ENCODE results near the gene MIPOL1.
"Not testable (repeated sequence)": the region's sequence is repeated elsewhere in the genome, so short reads cannot be mapped to it uniquely, and the experiment has no call there.

The MIPOL1 gene

GRCh38 chr14:37197421-37198272, at the start of gene MIPOL1:
TSS of gene MIPOL1 (plus strand) at chr14:37197937. CDS start at chr14:37247889, 49,952 bp downstream.
- no peak for FAIRE-seq

DNA sequence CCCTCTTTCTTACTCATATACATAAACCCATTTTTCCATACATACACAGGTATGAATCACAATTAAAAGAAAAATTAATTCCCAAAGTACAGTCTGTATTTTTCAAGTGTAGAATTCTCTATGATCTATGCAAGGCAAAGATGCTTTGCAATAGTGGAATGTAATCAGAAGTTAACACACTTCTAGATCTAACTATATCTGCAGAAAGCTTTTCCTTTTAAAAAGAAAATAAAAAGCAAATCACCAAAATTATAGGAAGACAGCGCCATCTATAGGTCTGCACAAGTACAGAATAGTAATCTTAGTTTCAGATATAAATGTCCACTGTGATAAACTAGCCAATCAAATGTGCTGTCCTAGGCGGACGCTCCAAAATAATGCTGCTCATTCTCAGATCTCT, 47.3 kb upstream of the MIPOL1 start:
- FAIRE-seq, result peak; percentile 82

GRCh38 chr14:37153005-37153404, 44.7 kb upstream of the MIPOL1 start:
- no peak for FAIRE-seq

GRCh38 chr14:37153483-37153882, 44.3 kb upstream of the MIPOL1 start:
- no peak for FAIRE-seq

DNA sequence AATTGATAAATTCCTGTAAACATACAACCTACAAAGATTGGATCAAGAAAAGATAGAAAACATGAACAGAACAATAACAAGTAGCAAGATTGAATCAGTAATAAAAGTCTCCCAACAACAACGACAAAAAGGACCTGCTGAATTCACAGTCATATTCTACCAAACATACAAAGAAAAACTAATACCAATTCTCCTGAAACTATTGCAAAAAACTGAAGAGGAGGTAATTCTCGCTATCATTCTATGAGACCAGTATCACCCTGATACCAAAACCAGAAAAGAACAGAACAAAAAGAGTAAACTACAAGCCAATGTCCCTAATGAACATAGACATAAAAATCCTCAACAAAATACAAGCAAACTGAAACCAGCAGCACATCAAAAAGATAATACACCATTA, 39.8 kb upstream of the MIPOL1 start:
- FAIRE-seq, result no peak

- not testable (repeated sequence) for FAIRE-seq
These were observed 35.4 kb upstream of the MIPOL1 start for GRCh38 chr14:37162307-37162706.

DNA sequence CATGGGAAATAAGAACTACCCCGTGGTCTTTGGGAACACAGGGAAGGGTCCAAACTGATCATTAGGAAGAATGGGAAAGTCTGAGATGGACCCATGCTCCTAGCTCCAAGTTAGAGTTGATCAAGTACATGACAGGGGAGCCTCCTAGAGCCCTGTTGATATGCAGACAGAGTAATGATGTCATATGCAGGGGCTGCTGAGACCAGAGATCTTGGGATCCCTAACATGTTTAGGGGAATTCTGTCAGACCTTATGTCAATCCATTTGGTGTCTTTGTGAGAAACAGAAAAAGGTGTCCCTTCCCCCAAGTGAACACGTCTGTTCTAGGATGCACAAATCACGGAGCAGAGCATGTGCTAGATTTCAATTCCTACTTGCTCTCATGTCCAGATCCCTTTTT, 31.9 kb upstream of the MIPOL1 start:
- FAIRE-seq, result no peak

DNA sequence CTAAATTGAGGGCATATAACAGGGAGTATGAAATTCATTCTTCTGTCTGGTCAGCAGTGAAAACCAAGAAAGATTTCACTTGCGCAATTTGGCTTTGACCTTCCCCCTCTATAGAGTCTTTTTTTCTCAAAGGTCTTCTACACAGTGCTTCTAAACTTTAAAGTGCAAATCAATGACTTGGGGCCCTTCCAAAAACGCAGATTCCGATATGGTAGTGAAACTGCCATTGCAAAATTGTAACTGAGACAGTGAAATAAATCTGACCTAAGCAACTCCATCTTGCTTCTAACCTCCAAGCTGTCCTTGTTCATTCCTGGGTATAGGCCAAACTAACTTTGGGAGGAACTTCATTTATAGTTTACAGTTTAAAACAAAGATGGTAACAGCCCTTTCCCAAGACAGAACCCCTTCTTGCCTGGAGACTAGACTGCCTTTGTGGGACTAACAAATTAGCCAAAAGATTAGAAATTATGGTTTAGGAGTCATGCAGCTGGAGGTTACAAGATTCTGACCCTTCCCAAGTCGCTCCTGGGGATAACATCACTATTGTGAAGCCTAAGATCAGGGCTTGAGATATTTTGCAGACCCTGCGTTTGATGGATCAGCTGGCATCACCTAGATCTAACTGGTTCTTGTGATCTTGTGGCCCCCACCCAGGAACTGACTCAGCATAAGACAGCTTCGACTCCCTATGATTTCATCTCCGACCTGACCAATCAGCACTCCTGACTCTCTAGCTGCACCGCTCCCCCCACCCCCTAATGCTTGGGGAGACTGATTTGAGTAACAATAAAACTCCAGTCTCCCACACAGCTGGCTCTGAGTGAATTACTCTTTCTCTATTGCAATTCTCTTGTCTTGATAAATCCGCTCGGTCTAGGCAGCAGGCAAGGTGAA, 30.3 kb upstream of the MIPOL1 start:
- no peak for FAIRE-seq

GRCh38 chr14:37168721-37169120, 29.0 kb upstream of the MIPOL1 start:
- FAIRE-seq, result no peak

- no peak for FAIRE-seq
These were observed 27.5 kb upstream of the MIPOL1 start for GRCh38 chr14:37170237-37170636.

DNA sequence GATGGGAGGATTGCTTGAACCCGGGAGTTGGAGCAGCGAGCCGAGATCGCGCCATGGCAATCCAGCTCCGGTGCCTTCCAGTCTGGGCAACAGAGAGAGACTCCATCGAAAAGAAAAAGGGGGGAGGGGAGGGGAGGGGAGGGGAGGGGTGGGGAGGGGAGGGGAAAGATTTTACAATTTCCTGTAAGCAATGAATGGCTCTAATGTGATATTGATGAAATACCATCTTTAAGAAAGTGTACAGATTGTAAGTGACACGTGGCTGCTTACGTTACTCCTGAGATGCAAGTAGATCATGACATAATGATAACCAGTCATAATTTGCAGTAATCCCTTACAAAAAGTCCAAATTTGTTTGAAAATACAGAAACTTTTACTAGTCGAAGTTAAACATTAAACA, 26.7 kb upstream of the MIPOL1 start:
- no peak for FAIRE-seq

DNA sequence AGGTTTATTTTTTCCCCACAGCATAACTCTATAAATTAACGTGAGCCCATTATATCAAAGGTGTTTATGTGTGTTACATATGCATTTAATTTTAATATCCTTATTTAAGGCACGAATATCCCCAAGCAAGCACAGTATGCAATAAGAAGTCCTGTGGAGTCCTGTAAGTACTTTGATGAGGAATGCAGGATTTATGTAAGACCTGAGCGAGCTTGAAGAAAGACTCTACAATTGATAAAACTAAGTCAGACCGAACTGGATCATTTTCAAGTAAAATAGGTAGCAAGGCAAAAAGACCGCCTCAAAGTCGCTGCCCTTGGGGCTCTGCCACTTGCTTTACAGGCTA, 26.1 kb upstream of the MIPOL1 start:
- no peak for FAIRE-seq

- FAIRE-seq, result no peak
These were observed 25.5 kb upstream of the MIPOL1 start, which contains the start of gene SLC25A21 for GRCh38 chr14:37172024-37172869. TSS of gene SLC25A21 (minus strand) at chr14:37172606.

GRCh38 chr14:37172936-37173614, 24.7 kb upstream of the MIPOL1 start:
- no peak for FAIRE-seq

GRCh38 chr14:37179896-37180502, 17.7 kb upstream of the MIPOL1 start:
- no peak for FAIRE-seq

GRCh38 chr14:37180886-37181285, 16.9 kb upstream of the MIPOL1 start:
- not testable (repeated sequence) for FAIRE-seq

- FAIRE-seq, result no peak
These were observed 16.3 kb upstream of the MIPOL1 start for GRCh38 chr14:37181441-37181840.

DNA sequence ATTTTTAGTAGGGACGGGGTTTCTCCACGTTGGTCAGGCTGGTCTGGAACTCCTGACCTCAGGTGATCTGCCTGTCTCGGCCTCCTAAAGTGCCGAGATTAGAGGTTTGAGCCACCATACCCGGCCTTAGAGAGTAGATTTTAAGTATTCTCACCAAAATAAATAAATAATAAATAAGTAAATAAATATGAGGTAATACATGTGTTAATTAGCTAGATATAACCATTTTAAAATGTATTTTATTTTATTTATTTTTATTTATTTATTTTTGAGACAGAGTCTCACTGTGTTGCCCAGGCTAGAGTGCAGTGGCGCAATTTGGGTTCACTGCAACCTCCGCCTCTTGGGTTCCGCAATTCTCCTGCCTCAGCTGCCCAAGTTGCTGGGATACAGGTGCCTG, 13.2 kb upstream of the MIPOL1 start:
- not testable (repeated sequence) for FAIRE-seq

DNA sequence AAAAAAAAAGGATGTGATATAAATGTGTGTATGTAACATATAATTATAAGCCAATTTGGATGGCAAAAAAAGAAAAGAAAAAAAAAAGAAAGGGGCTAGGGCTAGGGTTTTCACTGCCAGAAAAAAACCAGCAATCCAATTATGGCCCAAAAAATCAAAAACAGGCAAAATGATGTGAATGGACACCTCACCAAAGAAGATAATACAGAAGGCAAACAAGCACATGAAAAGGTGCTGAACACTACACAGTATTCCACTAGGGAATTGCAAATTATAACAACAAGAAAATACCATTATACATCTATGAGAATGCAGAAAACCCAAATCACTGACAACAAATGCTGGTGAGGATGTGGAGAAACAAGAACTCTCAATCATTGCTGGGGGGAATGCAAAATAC, 12.1 kb upstream of the MIPOL1 start:
- no peak for FAIRE-seq

GRCh38 chr14:37186865-37187264, 10.9 kb upstream of the MIPOL1 start:
- no peak for FAIRE-seq

DNA sequence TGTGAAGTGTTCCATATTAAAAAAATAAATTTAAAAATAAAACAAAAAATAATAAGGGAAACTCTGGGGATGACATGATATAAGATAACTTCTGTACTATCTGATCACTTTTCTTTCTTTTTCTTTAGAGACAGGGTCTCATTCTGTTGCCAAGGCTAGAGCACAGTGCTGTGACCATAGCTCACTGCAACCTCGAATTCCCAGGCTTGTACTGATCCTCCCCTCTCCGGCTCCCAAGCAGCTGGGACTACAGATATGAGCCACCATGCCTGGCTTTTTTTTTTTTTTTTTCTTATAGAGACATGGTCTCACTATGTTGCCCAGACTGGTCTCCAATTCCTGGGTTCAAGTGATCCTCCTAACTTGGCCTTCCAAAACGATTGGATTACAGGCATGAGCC, 10.4 kb upstream of the MIPOL1 start:
- FAIRE-seq, result no peak

Measured in endometrium (tissue), 2 donors.